OCI-LY1 (cell line): Measurements from ENCODE around the gene PRSS8.
"Not testable (repeated sequence)": the region's sequence is repeated elsewhere in the genome, so short reads cannot be mapped to it uniquely, and the experiment has no call there.

Source experiments
- H2AFZ ChIP-seq: fragments of 200-600 bp; sonication (generic), shearing (Covaris generic); 2 replicates; pipeline ENCODE4 v1.6.0; 2014; ENCODE audit warnings: antibody characterized with exemption, mild to moderate bottlenecking, low read length
- H3F3A ChIP-seq: fragments of 200-600 bp; sonication (generic), shearing (Covaris generic); 2 replicates; pipeline ENCODE4 v1.6.0; 2014; ENCODE audit warnings: mild to moderate bottlenecking, antibody characterized with exemption, low read length, moderate library complexity; ENCODE audit not compliant: insufficient read depth
- H3K27ac ChIP-seq: fragments of 200-600 bp; sonication (generic); 2 replicates; pipeline ENCODE4 v1.5.1; 2014; ENCODE audit warnings: low read length, mixed run types, mild to moderate bottlenecking, low read depth; ENCODE audit not compliant: poor library complexity, severe bottlenecking
- H3K27me3 ChIP-seq: fragments of 200-600 bp; sonication (generic); 2 replicates; pipeline ENCODE4 v1.6.0; 2014; ENCODE audit warnings: antibody characterized with exemption, mild to moderate bottlenecking, low read length, moderate library complexity; ENCODE audit not compliant: insufficient read depth
- H3K36me3 ChIP-seq: fragments of 200-600 bp; sonication (generic); 2 replicates; pipeline ENCODE4 v1.6.1; 2014; ENCODE audit warnings: mild to moderate bottlenecking, antibody characterized with exemption, low read length, moderate library complexity, mixed read lengths; ENCODE audit not compliant: insufficient read depth
- H3K4me1 ChIP-seq: fragments of 200-600 bp; sonication (generic); 2 replicates; pipeline ENCODE4 v1.5.1; 2014; ENCODE audit warnings: mild to moderate bottlenecking, low read length, moderate library complexity; ENCODE audit not compliant: insufficient read depth, severe bottlenecking
- H3K4me2 ChIP-seq: fragments of 200-600 bp; sonication (generic), shearing (Covaris generic); 2 replicates; pipeline ENCODE4 v1.6.1; 2014; ENCODE audit warnings: low read length
- H3K4me3 ChIP-seq: fragments of 200-600 bp; sonication (generic); 2 replicates; pipeline ENCODE4 v1.5.1; 2014; ENCODE audit warnings: low read length, low read depth, mild to moderate bottlenecking, mixed read lengths; ENCODE audit not compliant: poor library complexity, severe bottlenecking
- H3K79me2 ChIP-seq: fragments of 200-600 bp; shearing (Covaris generic); 2 replicates; pipeline ENCODE4 v1.6.1; 2016; ENCODE audit warnings: mixed run types, low read length, mixed read lengths; ENCODE audit not compliant: insufficient read depth
- H3K9ac ChIP-seq: fragments of 200-600 bp; sonication (generic), shearing (Covaris generic); 2 replicates; pipeline ENCODE4 v1.6.1; 2014; ENCODE audit warnings: mild to moderate bottlenecking, low read length, mixed read lengths
- H3K9me2 ChIP-seq: fragments of 200-600 bp; sonication (generic), shearing (Covaris generic); 2 replicates; pipeline ENCODE4 v1.6.1; 2014; ENCODE audit warnings: low read depth, mild to moderate bottlenecking, low read length, mixed read lengths
- H3K9me3 ChIP-seq: fragments of 200-600 bp; shearing (Covaris generic); 2 replicates; pipeline ENCODE4 v1.6.1; 2014; ENCODE audit warnings: low read length, mixed read lengths
- H4K20me1 ChIP-seq: fragments of 200-600 bp; sonication (generic), shearing (Covaris generic); 2 replicates; pipeline ENCODE4 v1.6.0; 2016; ENCODE audit warnings: mild to moderate bottlenecking, low read length; ENCODE audit not compliant: insufficient read depth
- EZH2 ChIP-seq: fragments of 200-600 bp; sonication (generic), shearing (Covaris generic); IDR thresholded peaks from 2 replicates; pipeline ENCODE4 v1.8.0; 2017; ENCODE audit warnings: borderline replicate concordance, mixed run types, mild to moderate bottlenecking, antibody characterized with exemption, low read length, moderate library complexity, mixed read lengths
- TF ChIP-seq, protein P1 (sequence below): fragments of 200-600 bp; sonication (generic), shearing (Covaris generic); IDR thresholded peaks from 2 replicates; pipeline ENCODE4 v1.5.1; 2017; ENCODE audit warnings: mild to moderate bottlenecking, antibody characterized with exemption, low read length, moderate library complexity, mixed read lengths

PRSS8 gene

GRCh38 chr16:31167315-31167714 lies 31.8 kb upstream of the PRSS8 start:
- TF ChIP-seq, protein P1, sequence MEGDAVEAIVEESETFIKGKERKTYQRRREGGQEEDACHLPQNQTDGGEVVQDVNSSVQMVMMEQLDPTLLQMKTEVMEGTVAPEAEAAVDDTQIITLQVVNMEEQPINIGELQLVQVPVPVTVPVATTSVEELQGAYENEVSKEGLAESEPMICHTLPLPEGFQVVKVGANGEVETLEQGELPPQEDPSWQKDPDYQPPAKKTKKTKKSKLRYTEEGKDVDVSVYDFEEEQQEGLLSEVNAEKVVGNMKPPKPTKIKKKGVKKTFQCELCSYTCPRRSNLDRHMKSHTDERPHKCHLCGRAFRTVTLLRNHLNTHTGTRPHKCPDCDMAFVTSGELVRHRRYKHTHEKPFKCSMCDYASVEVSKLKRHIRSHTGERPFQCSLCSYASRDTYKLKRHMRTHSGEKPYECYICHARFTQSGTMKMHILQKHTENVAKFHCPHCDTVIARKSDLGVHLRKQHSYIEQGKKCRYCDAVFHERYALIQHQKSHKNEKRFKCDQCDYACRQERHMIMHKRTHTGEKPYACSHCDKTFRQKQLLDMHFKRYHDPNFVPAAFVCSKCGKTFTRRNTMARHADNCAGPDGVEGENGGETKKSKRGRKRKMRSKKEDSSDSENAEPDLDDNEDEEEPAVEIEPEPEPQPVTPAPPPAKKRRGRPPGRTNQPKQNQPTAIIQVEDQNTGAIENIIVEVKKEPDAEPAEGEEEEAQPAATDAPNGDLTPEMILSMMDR, result no peak
- no peak for TF ChIP-seq EZH2
- Histone ChIP-seq H2AFZ (no peak overlapping the region), H3K27ac (no peak overlapping the region)

GRCh38 chr16:31157136-31157535 lies 21.6 kb upstream of the PRSS8 start:
- TF ChIP-seq, protein P1, result no peak
- TF ChIP-seq EZH2, result no peak
- Histone ChIP-seq H3K4me1 (no peaks in the 10 kb centered on the region), H3K27me3 (no peaks in the 10 kb centered on the region), H3K9me3 (no peaks in the 10 kb centered on the region), H3K36me3 (no peaks in the 10 kb centered on the region), H3K4me3 (no peak overlapping the region), H3K4me2 (0 out of 2 replicates have a peak overlapping the region, but pooled peaks have one; percentile 14), H3F3A (no peaks in the 10 kb centered on the region), H3K79me2 (no peaks in the 10 kb centered on the region), H3K9ac (no peak overlapping the region), H3K9me2 (no peaks in the 10 kb centered on the region), H4K20me1 (no peaks in the 10 kb centered on the region), H2AFZ (no peak overlapping the region), H3K27ac (no peak overlapping the region)

More at GRCh38 chr16:31167315-31167714, 31.8 kb upstream of the PRSS8 start:
- Histone ChIP-seq H3K9me2 (no peaks in the 10 kb centered on the region), H4K20me1 (no peaks in the 10 kb centered on the region), H3K36me3 (no peaks in the 10 kb centered on the region), H3K4me3 (no peak overlapping the region), H3K4me1 (no peaks in the 10 kb centered on the region), H3K4me2 (no peak overlapping the region), H3K9ac (no peak overlapping the region), H3F3A (no peaks in the 10 kb centered on the region), H3K27me3 (no peaks in the 10 kb centered on the region), H3K9me3 (no peaks in the 10 kb centered on the region), H3K79me2 (no peaks in the 10 kb centered on the region)

DNA sequence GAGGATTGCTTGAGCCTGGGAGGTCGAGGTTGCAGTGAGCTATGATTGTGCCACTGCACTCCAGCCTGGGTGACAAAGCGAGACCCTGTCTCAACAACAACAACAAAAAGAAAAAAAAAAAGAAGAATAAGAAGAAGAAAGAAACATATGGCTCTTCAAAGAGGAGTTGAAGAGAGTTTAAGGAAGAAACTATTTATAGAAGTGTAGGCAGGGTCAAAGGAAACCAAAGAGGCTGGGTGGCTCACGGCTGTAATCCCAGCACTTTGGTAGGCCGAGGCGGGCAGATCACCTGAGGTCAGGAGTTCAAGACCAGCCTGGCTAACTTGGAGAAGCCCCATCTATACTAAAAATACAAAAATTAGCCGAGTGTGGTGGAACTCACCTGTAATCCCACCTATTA lies 15.4 kb upstream of the PRSS8 start:
- H3K4me3 ChIP-seq, H3K4me2 ChIP-seq, H3K9me3 ChIP-seq, H3K9me2 ChIP-seq, H3K36me3 ChIP-seq, H4K20me1 ChIP-seq, H2AFZ ChIP-seq, H3K4me1 ChIP-seq, H3K79me2 ChIP-seq, H3K27ac ChIP-seq, H3K9ac ChIP-seq, H3F3A ChIP-seq, H3K27me3 ChIP-seq: not testable (repeated sequence)
